ENCODE data around the gene PHACTR1. TPM values are rescaled to one million over a fixed set of nuclear protein-coding genes. Genes with fewer than 3 reads are reported as not detected.

PHACTR1 gene
- total RNA-seq, 1 donor from 2014 or later, result 7.9 TPM

- intact Hi-C loops (cut with DNase I), result no loop called here
- DNase-seq (ENCODE audit: low spot score) (no peak), ATAC-seq (no peak)
Measured at GRCh38 chr6:13001927-13002326, 285.4 kb downstream of the PHACTR1 start.

GRCh38 chr6:13004601-13005000, 288.0 kb downstream of the PHACTR1 start:
- intact Hi-C loops (cut with DNase I), result no loop called here
- ATAC-seq, result no peak

GRCh38 chr6:13005994-13006393, 289.4 kb downstream of the PHACTR1 start:
- intact Hi-C loops (cut with DNase I), result no loop called here
- DNase-seq (ENCODE audit: low spot score) (no peak), ATAC-seq (no peak)

More at GRCh38 chr6:13004601-13005000, 288.0 kb downstream of the PHACTR1 start:
- no peak for DNase-seq (ENCODE audit: low spot score)

- intact Hi-C loops (cut with DNase I), result no loop called here
Measured at GRCh38 chr6:13006578-13007300, 290.2 kb downstream of the PHACTR1 start.

GRCh38 chr6:13007744-13008143, 291.2 kb downstream of the PHACTR1 start:
- intact Hi-C loops (cut with DNase I), result no loop called here
- DNase-seq (ENCODE audit: low spot score), result no peak
- no peak for ATAC-seq

More at GRCh38 chr6:13006578-13007300, 290.2 kb downstream of the PHACTR1 start:
- ATAC-seq (no peak), DNase-seq (ENCODE audit: low spot score) (no peak)

GRCh38 chr6:13009031-13009430, 292.5 kb downstream of the PHACTR1 start:
- intact Hi-C loops (cut with DNase I), result no loop called here
- DNase-seq (ENCODE audit: low spot score) (no peak), ATAC-seq (no peak)

GRCh38 chr6:13009461-13009860, 292.9 kb downstream of the PHACTR1 start:
- no peak for ATAC-seq
- no peak for DNase-seq (ENCODE audit: low spot score)
- intact Hi-C loops (cut with DNase I), result no loop called here

GRCh38 chr6:13011612-13012146, 295.1 kb downstream of the PHACTR1 start:
- no peak for DNase-seq (ENCODE audit: low spot score)

GRCh38 chr6:13012296-13012695, 295.7 kb downstream of the PHACTR1 start:
- intact Hi-C loops (cut with DNase I), result no loop called here
- no peak for DNase-seq (ENCODE audit: low spot score)
- ATAC-seq, result no peak

More at GRCh38 chr6:13011612-13012146, 295.1 kb downstream of the PHACTR1 start:
- intact Hi-C loops (cut with DNase I), result no loop called here
- no peak for ATAC-seq

- intact Hi-C loops (cut with DNase I), result no loop called here
- DNase-seq (ENCODE audit: low spot score) (no peak), ATAC-seq (peak; percentile 17)
Measured at GRCh38 chr6:13012977-13013680, 296.6 kb downstream of the PHACTR1 start.

GRCh38 chr6:13013681-13014503, 297.3 kb downstream of the PHACTR1 start:
- intact Hi-C loops (cut with DNase I), result no loop called here
- ATAC-seq (peak; percentile 10), DNase-seq (ENCODE audit: low spot score) (no peak)

GRCh38 chr6:13014504-13015378, 298.2 kb downstream of the PHACTR1 start:
- ATAC-seq (no peak), DNase-seq (ENCODE audit: low spot score) (no peak)
- intact Hi-C loops (cut with DNase I), result no loop called here

- DNase-seq (ENCODE audit: low spot score) (no peak), ATAC-seq (no peak)
- intact Hi-C loops (cut with DNase I), result no loop called here
Measured at GRCh38 chr6:13015379-13015681, 298.8 kb downstream of the PHACTR1 start.

GRCh38 chr6:13024616-13025015, 308.0 kb downstream of the PHACTR1 start:
- intact Hi-C loops (cut with DNase I), result no loop called here
- DNase-seq (ENCODE audit: low spot score), result no peak
- ATAC-seq, result no peak

GRCh38 chr6:13025893-13026499, 309.4 kb downstream of the PHACTR1 start:
- DNase-seq (ENCODE audit: low spot score), result no peak
- no peak for ATAC-seq
- intact Hi-C loops (cut with DNase I), result no loop called here

GRCh38 chr6:13026557-13026956, 310.0 kb downstream of the PHACTR1 start:
- intact Hi-C loops (cut with DNase I), result no loop called here
- DNase-seq (ENCODE audit: low spot score) (no peak), ATAC-seq (no peak)

- ATAC-seq (no peak), DNase-seq (ENCODE audit: low spot score) (no peak)
- intact Hi-C loops (cut with DNase I), result no loop called here
Measured at GRCh38 chr6:13027207-13027606, 310.6 kb downstream of the PHACTR1 start.

GRCh38 chr6:13030396-13030795, 313.8 kb downstream of the PHACTR1 start:
- no peak for DNase-seq (ENCODE audit: low spot score)
- intact Hi-C loops (cut with DNase I), result no loop called here
- no peak for ATAC-seq

Measured in sciatic nerve (tissue), 2 donors.